Epidermal melanocyte (primary cell): ENCODE measurements around the gene ARHGAP15.

Experiments used
- DNase-seq: peaks from one replicate; pipeline ENCODE4 v3.0.0; 2011; ENCODE audit warnings: low spot score; ENCODE audit not compliant: insufficient read length

The ARHGAP15 gene

GRCh38 chr2:143344780-143345179 lies 215.6 kb downstream of the ARHGAP15 start:
- DNase-seq: no peak

- no peak for DNase-seq
These were observed 216.9 kb downstream of the ARHGAP15 start for GRCh38 chr2:143345887-143346787.

- no peak for DNase-seq
These were observed 218.1 kb downstream of the ARHGAP15 start for GRCh38 chr2:143347271-143347695.

GRCh38 chr2:143347901-143348414 lies 218.7 kb downstream of the ARHGAP15 start:
- DNase-seq: no peak

- no peak for DNase-seq
These were observed 225.0 kb downstream of the ARHGAP15 start for GRCh38 chr2:143354050-143354750.

GRCh38 chr2:143355870-143356269 lies 226.7 kb downstream of the ARHGAP15 start:
- DNase-seq: no peak

GRCh38 chr2:143356336-143356735 lies 227.1 kb downstream of the ARHGAP15 start:
- no peak for DNase-seq

- DNase-seq: no peak
These were observed 227.7 kb downstream of the ARHGAP15 start for GRCh38 chr2:143356736-143357446.

- DNase-seq: no peak
These were observed 228.7 kb downstream of the ARHGAP15 start for GRCh38 chr2:143357966-143358365.

GRCh38 chr2:143361346-143361745 lies 232.1 kb downstream of the ARHGAP15 start:
- DNase-seq: no peak

GRCh38 chr2:143371616-143372015 lies 242.4 kb downstream of the ARHGAP15 start:
- no peak for DNase-seq

- DNase-seq: no peak
These were observed 246.2 kb downstream of the ARHGAP15 start for GRCh38 chr2:143375384-143375880.

GRCh38 chr2:143378996-143379395 lies 249.8 kb downstream of the ARHGAP15 start:
- no peak for DNase-seq

GRCh38 chr2:143379955-143380354 lies 250.7 kb downstream of the ARHGAP15 start:
- DNase-seq: no peak

GRCh38 chr2:143382573-143382972 lies 253.4 kb downstream of the ARHGAP15 start:
- DNase-seq: no peak

GRCh38 chr2:143383016-143383415 lies 253.8 kb downstream of the ARHGAP15 start:
- no peak for DNase-seq

- DNase-seq: no peak
These were observed 254.9 kb downstream of the ARHGAP15 start for GRCh38 chr2:143384111-143384510.

- no peak for DNase-seq
These were observed 261.0 kb downstream of the ARHGAP15 start for GRCh38 chr2:143390171-143390570.

- DNase-seq: no peak
These were observed 263.1 kb downstream of the ARHGAP15 start for GRCh38 chr2:143392358-143392757.

GRCh38 chr2:143394062-143394461 lies 264.8 kb downstream of the ARHGAP15 start:
- no peak for DNase-seq

- DNase-seq: no peak
These were observed 268.8 kb downstream of the ARHGAP15 start for GRCh38 chr2:143397884-143398614.
